ENCODE results near the gene MEX3A.

DNA sequence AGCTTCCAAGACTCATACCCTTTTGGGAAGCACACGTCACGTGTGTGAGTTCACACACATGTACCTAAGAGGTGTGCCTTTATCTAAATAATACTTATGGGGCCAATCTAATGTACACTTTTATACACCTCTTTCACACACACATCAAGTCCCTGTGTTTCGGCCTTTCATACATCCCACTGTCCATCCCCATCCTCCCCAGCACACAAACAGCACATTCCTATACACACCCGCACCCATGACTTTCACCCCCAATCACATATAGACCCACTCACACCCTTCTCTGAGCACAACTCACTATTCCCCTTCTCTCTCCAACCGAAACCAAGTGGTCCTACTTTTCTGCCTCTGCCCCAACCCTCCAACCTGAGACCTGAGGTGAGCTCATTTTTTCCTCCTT is 3.5 kb downstream of the MEX3A start:
- TF ChIP-seq, protein P1, sequence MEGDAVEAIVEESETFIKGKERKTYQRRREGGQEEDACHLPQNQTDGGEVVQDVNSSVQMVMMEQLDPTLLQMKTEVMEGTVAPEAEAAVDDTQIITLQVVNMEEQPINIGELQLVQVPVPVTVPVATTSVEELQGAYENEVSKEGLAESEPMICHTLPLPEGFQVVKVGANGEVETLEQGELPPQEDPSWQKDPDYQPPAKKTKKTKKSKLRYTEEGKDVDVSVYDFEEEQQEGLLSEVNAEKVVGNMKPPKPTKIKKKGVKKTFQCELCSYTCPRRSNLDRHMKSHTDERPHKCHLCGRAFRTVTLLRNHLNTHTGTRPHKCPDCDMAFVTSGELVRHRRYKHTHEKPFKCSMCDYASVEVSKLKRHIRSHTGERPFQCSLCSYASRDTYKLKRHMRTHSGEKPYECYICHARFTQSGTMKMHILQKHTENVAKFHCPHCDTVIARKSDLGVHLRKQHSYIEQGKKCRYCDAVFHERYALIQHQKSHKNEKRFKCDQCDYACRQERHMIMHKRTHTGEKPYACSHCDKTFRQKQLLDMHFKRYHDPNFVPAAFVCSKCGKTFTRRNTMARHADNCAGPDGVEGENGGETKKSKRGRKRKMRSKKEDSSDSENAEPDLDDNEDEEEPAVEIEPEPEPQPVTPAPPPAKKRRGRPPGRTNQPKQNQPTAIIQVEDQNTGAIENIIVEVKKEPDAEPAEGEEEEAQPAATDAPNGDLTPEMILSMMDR (IDR thresholded peaks at IDR 0.05; ENCODE audit: low read length), result no peak
- TF ChIP-seq EZH2 (IDR thresholded peaks at IDR 0.05; ENCODE audit: borderline replicate concordance, low read length), result no peak
